ENCODE measurements around the gene HLF. TPM values are rescaled to one million over a fixed set of nuclear protein-coding genes. Genes with fewer than 3 reads are reported as not detected.

HLF gene
- total RNA-seq, 6 donors from 2014 or later: 19.9 to 45.1 (median 26.1) TPM

- H3K4me1 ChIP-seq: peaks cover 28 to 56% (median 40%) of the 10 kb centered on the region in 4 donors
- no peak overlapping the region for H3K4me3 ChIP-seq
- no peak for TF ChIP-seq POLR2A (IDR thresholded peaks at IDR 0.05)
- TF ChIP-seq EP300 (IDR thresholded peaks at IDR 0.05): peak in 1 of 4 donors; percentile 53
- no peak for TF ChIP-seq POLR2AphosphoS5 (IDR thresholded peaks at IDR 0.05)
- TF ChIP-seq, protein P1, sequence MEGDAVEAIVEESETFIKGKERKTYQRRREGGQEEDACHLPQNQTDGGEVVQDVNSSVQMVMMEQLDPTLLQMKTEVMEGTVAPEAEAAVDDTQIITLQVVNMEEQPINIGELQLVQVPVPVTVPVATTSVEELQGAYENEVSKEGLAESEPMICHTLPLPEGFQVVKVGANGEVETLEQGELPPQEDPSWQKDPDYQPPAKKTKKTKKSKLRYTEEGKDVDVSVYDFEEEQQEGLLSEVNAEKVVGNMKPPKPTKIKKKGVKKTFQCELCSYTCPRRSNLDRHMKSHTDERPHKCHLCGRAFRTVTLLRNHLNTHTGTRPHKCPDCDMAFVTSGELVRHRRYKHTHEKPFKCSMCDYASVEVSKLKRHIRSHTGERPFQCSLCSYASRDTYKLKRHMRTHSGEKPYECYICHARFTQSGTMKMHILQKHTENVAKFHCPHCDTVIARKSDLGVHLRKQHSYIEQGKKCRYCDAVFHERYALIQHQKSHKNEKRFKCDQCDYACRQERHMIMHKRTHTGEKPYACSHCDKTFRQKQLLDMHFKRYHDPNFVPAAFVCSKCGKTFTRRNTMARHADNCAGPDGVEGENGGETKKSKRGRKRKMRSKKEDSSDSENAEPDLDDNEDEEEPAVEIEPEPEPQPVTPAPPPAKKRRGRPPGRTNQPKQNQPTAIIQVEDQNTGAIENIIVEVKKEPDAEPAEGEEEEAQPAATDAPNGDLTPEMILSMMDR (IDR thresholded peaks at IDR 0.05): no peak
- no peaks in the 10 kb centered on the region for H3K36me3 ChIP-seq
- WGBS, 2 donors: 51 to 61% methylated on average over 3 of the region's 3 CpGs
- H3K27ac ChIP-seq: peak overlapping the region; percentile 68 to 84 (median 74)
- peak in 1 of 2 donors; percentile 49 for DNase-seq
- H3K27me3 ChIP-seq: no peaks in the 10 kb centered on the region
- no peaks in the 10 kb centered on the region for H3K9me3 ChIP-seq
- ATAC-seq (ENCODE audit: low FRiP score in 2 of 2): no peak
Measured at GRCh38 chr17:55286681-55287589, 22.2 kb downstream of the HLF start.

DNA sequence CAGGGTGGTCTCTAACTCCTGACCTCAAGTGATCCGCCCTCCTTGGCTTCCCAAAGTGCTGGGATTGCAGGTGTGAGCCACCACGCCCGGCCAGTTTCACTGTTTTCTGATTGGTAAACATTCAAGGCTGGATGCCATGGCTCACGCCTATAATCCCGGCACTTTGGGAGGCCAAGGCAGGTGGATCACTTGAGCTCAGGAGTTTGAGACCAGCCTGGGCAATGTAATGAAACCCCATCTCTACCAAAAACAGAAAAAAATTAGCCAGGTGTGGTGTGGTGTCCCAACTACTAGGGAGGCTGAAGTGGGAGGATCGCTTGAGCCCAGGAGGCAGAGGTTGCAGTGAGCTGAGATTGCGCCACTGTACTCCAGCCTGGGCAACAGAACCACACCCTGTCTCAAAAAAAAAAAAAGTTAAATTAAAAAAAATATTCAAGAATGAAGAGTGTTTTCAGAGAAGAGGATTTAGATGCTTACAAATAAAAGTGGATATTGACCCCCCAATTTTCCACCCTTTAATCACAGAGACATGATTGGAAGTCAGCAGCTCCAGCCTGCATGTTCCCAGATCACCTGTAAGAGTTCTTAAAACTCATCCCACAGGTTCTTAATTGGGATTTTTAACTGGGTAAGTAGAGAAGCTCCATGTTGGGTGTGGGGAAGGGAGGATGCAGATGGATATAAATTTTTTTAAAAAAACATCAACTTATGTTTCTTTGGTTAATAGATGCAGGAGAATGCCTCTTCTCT lies 23.8 kb downstream of the HLF start:
- no peaks in the 10 kb centered on the region for H3K36me3 ChIP-seq
- no peak overlapping the region for H3K4me3 ChIP-seq
- TF ChIP-seq, protein P1 (IDR thresholded peaks at IDR 0.05): no peak
- TF ChIP-seq EP300 (IDR thresholded peaks at IDR 0.05) (no peak), POLR2A (IDR thresholded peaks at IDR 0.05) (no peak), POLR2AphosphoS5 (IDR thresholded peaks at IDR 0.05) (no peak)
- H3K9me3 ChIP-seq: no peaks in the 10 kb centered on the region
- no peaks in the 10 kb centered on the region for H3K27me3 ChIP-seq
- 87 to 94% methylated on average over 7 of the region's 7 CpGs for WGBS, 2 donors
- no peak overlapping the region for H3K27ac ChIP-seq
- DNase-seq (no peak), ATAC-seq (ENCODE audit: low FRiP score in 2 of 2) (no peak)
- H3K4me1 ChIP-seq: peaks cover 27 to 46% (median 36%) of the 10 kb centered on the region in 4 donors

DNA sequence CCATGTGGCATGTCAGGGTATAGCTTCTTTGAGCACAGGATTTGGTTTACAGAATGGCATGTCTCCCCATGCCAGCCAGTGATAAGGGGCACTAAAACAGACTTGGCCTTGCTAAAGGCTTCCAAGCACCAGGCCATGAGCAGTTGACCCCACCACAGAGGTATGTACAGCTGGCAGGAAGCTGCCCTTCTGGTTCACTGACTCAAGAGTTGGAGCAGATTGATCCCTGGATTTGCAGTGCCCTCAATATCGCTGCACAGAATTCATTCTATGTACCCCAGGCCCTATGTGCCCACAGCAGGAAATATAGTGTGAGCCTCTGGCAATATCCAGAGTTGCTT lies 24.3 kb downstream of the HLF start:
- H3K9me3 ChIP-seq: no peaks in the 10 kb centered on the region
- DNase-seq: no peak
- H3K4me1 ChIP-seq: peaks cover 24 to 41% (median 31%) of the 10 kb centered on the region in 4 donors
- no peak for ATAC-seq (ENCODE audit: low FRiP score in 2 of 2)
- H3K36me3 ChIP-seq: no peaks in the 10 kb centered on the region
- TF ChIP-seq EP300 (IDR thresholded peaks at IDR 0.05): no peak
- no peak for TF ChIP-seq POLR2A (IDR thresholded peaks at IDR 0.05)
- H3K27me3 ChIP-seq: no peaks in the 10 kb centered on the region
- H3K4me3 ChIP-seq: no peak overlapping the region
- H3K27ac ChIP-seq: no peak overlapping the region
- WGBS, 2 donors: 83 to 95% methylated on average over 1 of the region's 1 CpG

GRCh38 chr17:55289978-55290377 lies 25.2 kb downstream of the HLF start:
- Histone ChIP-seq H3K4me3 (no peak overlapping the region), H3K4me1 (peaks cover 15 to 33% (median 22%) of the 10 kb centered on the region in 4 donors), H3K9me3 (no peaks in the 10 kb centered on the region), H3K27ac (no peak overlapping the region), H3K36me3 (no peaks in the 10 kb centered on the region), H3K27me3 (no peaks in the 10 kb centered on the region)
- no peak for TF ChIP-seq POLR2A (IDR thresholded peaks at IDR 0.05)
- TF ChIP-seq, protein P1 (IDR thresholded peaks at IDR 0.05): no peak
- TF ChIP-seq POLR2AphosphoS5 (IDR thresholded peaks at IDR 0.05): no peak
- no peak for TF ChIP-seq EP300 (IDR thresholded peaks at IDR 0.05)
- no peak for DNase-seq
- no peak for ATAC-seq (ENCODE audit: low FRiP score in 2 of 2)
- 87 to 90% methylated on average over 4 of the region's 4 CpGs for WGBS, 2 donors

- no peaks in the 10 kb centered on the region for H3K36me3 ChIP-seq
- peaks cover 12 to 28% (median 17%) of the 10 kb centered on the region in 4 donors for H3K4me1 ChIP-seq
- WGBS, 2 donors: 61 to 66% methylated on average over 5 of the region's 5 CpGs
- H3K4me3 ChIP-seq: no peak overlapping the region
- TF ChIP-seq POLR2AphosphoS5 (IDR thresholded peaks at IDR 0.05): no peak
- TF ChIP-seq, protein P1 (IDR thresholded peaks at IDR 0.05): no peak
- TF ChIP-seq POLR2A (IDR thresholded peaks at IDR 0.05): no peak
- TF ChIP-seq EP300 (IDR thresholded peaks at IDR 0.05): no peak
- no peaks in the 10 kb centered on the region for H3K9me3 ChIP-seq
- DNase-seq (no peak), ATAC-seq (ENCODE audit: low FRiP score in 2 of 2) (no peak)
- no peaks in the 10 kb centered on the region for H3K27me3 ChIP-seq
- H3K27ac ChIP-seq: peak overlapping the region in 2 of 4 donors; percentile 11 to 14
Measured at GRCh38 chr17:55290492-55291113, 25.8 kb downstream of the HLF start.

Data from upper lobe of left lung (tissue), 6 donors.